Activated CD8-positive, alpha-beta T cell treated with anti-CD3 and anti-CD28 coated beads, Interleukin-2, amount 10 ng/mL, durations not matched to agents 7 days and 5 days (primary cell): ENCODE measurements around the gene SULT1C2. TPM values are rescaled to one million over a fixed set of nuclear protein-coding genes. Genes with fewer than 3 reads are reported as not detected.
"Not testable (repeated sequence)": the region's sequence is repeated elsewhere in the genome, so short reads cannot be mapped to it uniquely, and the experiment has no call there.

Experiments used
- ATAC-seq: fragments of 150-1000 bp; cut with Tn5 transposase; one replicate; pipeline ENCODE4 v1.10.0; 2021; ENCODE audit warnings: moderate library complexity
- CTCF ChIA-PET: fragments of 350-600 bp; sonication (Branson Sonifier 250); formaldehyde crosslinking; loops from one replicate; lab custom pipeline; 2021; ENCODE audit warnings: antibody characterized with exemption; lab: Charles Lee
- POLR2A ChIA-PET: fragments of 350-600 bp; sonication (Branson Sonifier 250); formaldehyde crosslinking; loops from one replicate; lab custom pipeline; 2021; ENCODE audit warnings: antibody characterized with exemption; lab: Charles Lee
- DNase-seq: peaks from one replicate; pipeline ENCODE4 v3.0.0-alpha.2; 2020
- H3K27ac Mint-ChIP-seq: one replicate; pipeline ENCODE4 v1.8.0; 2021; ENCODE audit warnings: mild to moderate bottlenecking, mixed read lengths
- H3K27me3 Mint-ChIP-seq: one replicate; pipeline ENCODE4 v1.8.0; 2021; ENCODE audit warnings: low read depth, mixed read lengths
- H3K36me3 Mint-ChIP-seq: one replicate; pipeline ENCODE4 v1.8.0; 2021; ENCODE audit warnings: low read depth, mixed read lengths
- H3K4me1 Mint-ChIP-seq: one replicate; pipeline ENCODE4 v1.8.0; 2021; ENCODE audit warnings: low read depth, mixed read lengths
- H3K4me3 Mint-ChIP-seq: one replicate; pipeline ENCODE4 v1.8.0; 2021; ENCODE audit warnings: mild to moderate bottlenecking, mixed read lengths
- H3K9me3 Mint-ChIP-seq: one replicate; pipeline ENCODE4 v1.8.0; 2022; ENCODE audit warnings: mixed read lengths; ENCODE audit not compliant: insufficient read depth
- total RNA-seq, 2 experiments: library from RNA; stranded (reverse); gene quantifications; one replicate each; pipeline ENCODE4 v1.2.3, GENCODE V29; 2021

Gene SULT1C2
- total RNA-seq, 2 experiments from 2014 or later: not detected

GRCh38 chr2:108325756-108326155 is 37.1 kb downstream of the SULT1C2 start:
- ChIA-PET CTCF (no interaction called here), POLR2A (no interaction called here)
- Mint-ChIP-seq H3K9me3 (no peaks in the 10 kb centered on the region), H3K27ac (no peak overlapping the region), H3K27me3 (peaks cover 4% of the 10 kb centered on the region), H3K36me3 (no peaks in the 10 kb centered on the region), H3K4me1 (no peaks in the 10 kb centered on the region), H3K4me3 (no peak overlapping the region)
- DNase-seq (no peak), ATAC-seq (no peak)

GRCh38 chr2:108329771-108330170 is 41.1 kb downstream of the SULT1C2 start:
- no peak overlapping the region for H3K27ac Mint-ChIP-seq

GRCh38 chr2:108330979-108331378 is 42.3 kb downstream of the SULT1C2 start:
- ChIA-PET CTCF (no interaction called here), POLR2A (no interaction called here)
- H3K27me3 Mint-ChIP-seq: peaks cover 12% of the 10 kb centered on the region
- H3K4me1 Mint-ChIP-seq: no peaks in the 10 kb centered on the region
- H3K27ac Mint-ChIP-seq: no peak overlapping the region
- H3K4me3 Mint-ChIP-seq: no peak overlapping the region
- no peak for DNase-seq
- H3K9me3 Mint-ChIP-seq: no peaks in the 10 kb centered on the region
- no peaks in the 10 kb centered on the region for H3K36me3 Mint-ChIP-seq
- no peak for ATAC-seq

More at GRCh38 chr2:108329771-108330170, 41.1 kb downstream of the SULT1C2 start:
- H3K27me3 Mint-ChIP-seq: peaks cover 12% of the 10 kb centered on the region
- CTCF ChIA-PET: no interaction called here
- DNase-seq: no peak
- ATAC-seq: no peak
- no peaks in the 10 kb centered on the region for H3K4me1 Mint-ChIP-seq
- H3K4me3 Mint-ChIP-seq: no peak overlapping the region
- H3K36me3 Mint-ChIP-seq: no peaks in the 10 kb centered on the region
- no peaks in the 10 kb centered on the region for H3K9me3 Mint-ChIP-seq
- POLR2A ChIA-PET: no interaction called here

GRCh38 chr2:108345951-108346350 is 57.3 kb downstream of the SULT1C2 start:
- H3K27me3 Mint-ChIP-seq: peaks cover 15% of the 10 kb centered on the region
- H3K4me1 Mint-ChIP-seq: no peaks in the 10 kb centered on the region
- no peak overlapping the region for H3K4me3 Mint-ChIP-seq
- no peak overlapping the region for H3K27ac Mint-ChIP-seq
- ATAC-seq (no peak), DNase-seq (no peak)
- H3K9me3 Mint-ChIP-seq: no peaks in the 10 kb centered on the region
- no peaks in the 10 kb centered on the region for H3K36me3 Mint-ChIP-seq
- ChIA-PET CTCF (no interaction called here), POLR2A (no interaction called here)

- Mint-ChIP-seq H3K27ac (no peak overlapping the region), H3K4me3 (no peak overlapping the region), H3K36me3 (no peaks in the 10 kb centered on the region), H3K27me3 (peaks cover 10% of the 10 kb centered on the region), H3K9me3 (no peaks in the 10 kb centered on the region), H3K4me1 (no peaks in the 10 kb centered on the region)
- ChIA-PET POLR2A (no interaction called here), CTCF (no interaction called here)
- DNase-seq: no peak
- no peak for ATAC-seq
Measured at GRCh38 chr2:108346827-108347226, 58.1 kb downstream of the SULT1C2 start.

GRCh38 chr2:108347786-108348185 is 59.1 kb downstream of the SULT1C2 start:
- no peak for ATAC-seq
- Mint-ChIP-seq H3K27me3 (peaks cover 5% of the 10 kb centered on the region), H3K4me1 (no peaks in the 10 kb centered on the region), H3K36me3 (no peaks in the 10 kb centered on the region), H3K4me3 (no peak overlapping the region), H3K9me3 (no peaks in the 10 kb centered on the region), H3K27ac (no peak overlapping the region)
- ChIA-PET CTCF (no interaction called here), POLR2A (no interaction called here)
- DNase-seq: no peak

- no peak overlapping the region for H3K4me3 Mint-ChIP-seq
- ChIA-PET CTCF (no interaction called here), POLR2A (no interaction called here)
- H3K27me3 Mint-ChIP-seq: no peaks in the 10 kb centered on the region
- DNase-seq (no peak), ATAC-seq (no peak)
- no peaks in the 10 kb centered on the region for H3K36me3 Mint-ChIP-seq
- H3K4me1 Mint-ChIP-seq: no peaks in the 10 kb centered on the region
- no peak overlapping the region for H3K27ac Mint-ChIP-seq
- no peaks in the 10 kb centered on the region for H3K9me3 Mint-ChIP-seq
Measured at GRCh38 chr2:108348816-108349570, 60.3 kb downstream of the SULT1C2 start.

GRCh38 chr2:108349571-108349928 is 60.9 kb downstream of the SULT1C2 start:
- Mint-ChIP-seq H3K4me1 (no peaks in the 10 kb centered on the region), H3K4me3 (no peak overlapping the region), H3K36me3 (no peaks in the 10 kb centered on the region), H3K9me3 (no peaks in the 10 kb centered on the region), H3K27me3 (no peaks in the 10 kb centered on the region), H3K27ac (no peak overlapping the region)
- DNase-seq: no peak
- ChIA-PET POLR2A (no interaction called here), CTCF (no interaction called here)
- no peak for ATAC-seq

- CTCF ChIA-PET: no interaction called here
- peaks cover 4% of the 10 kb centered on the region for H3K27me3 Mint-ChIP-seq
- no peak overlapping the region for H3K27ac Mint-ChIP-seq
- POLR2A ChIA-PET: no interaction called here
- H3K4me3 Mint-ChIP-seq: no peak overlapping the region
- ATAC-seq: no peak
- no peaks in the 10 kb centered on the region for H3K9me3 Mint-ChIP-seq
- H3K4me1 Mint-ChIP-seq: no peaks in the 10 kb centered on the region
- DNase-seq: no peak
- H3K36me3 Mint-ChIP-seq: no peaks in the 10 kb centered on the region
Measured at GRCh38 chr2:108351889-108352288, 63.2 kb downstream of the SULT1C2 start.

- Mint-ChIP-seq H3K4me3 (no peak overlapping the region), H3K27me3 (peaks cover 4% of the 10 kb centered on the region), H3K4me1 (peaks cover under 1% of the 10 kb centered on the region), H3K9me3 (no peaks in the 10 kb centered on the region), H3K36me3 (no peaks in the 10 kb centered on the region), H3K27ac (no peak overlapping the region)
- DNase-seq (no peak), ATAC-seq (no peak)
- ChIA-PET CTCF (interaction anchor here (1.5 kb wide), 1 partner anchor 230 kb away, joined by 5 read pairs; no protein-coding TSS in a partner anchor), POLR2A (no interaction called here)
Measured at GRCh38 chr2:108354136-108354535, 65.4 kb downstream of the SULT1C2 start.

GRCh38 chr2:108355906-108356734 is 67.4 kb downstream of the SULT1C2 start:
- peaks cover 18% of the 10 kb centered on the region for H3K27me3 Mint-ChIP-seq
- ATAC-seq: no peak
- H3K36me3 Mint-ChIP-seq: no peaks in the 10 kb centered on the region
- no peak for DNase-seq
- no peaks in the 10 kb centered on the region for H3K9me3 Mint-ChIP-seq
- POLR2A ChIA-PET: no interaction called here
- no peak overlapping the region for H3K4me3 Mint-ChIP-seq
- no peak overlapping the region for H3K27ac Mint-ChIP-seq
- CTCF ChIA-PET: no interaction called here
- peaks cover 4% of the 10 kb centered on the region for H3K4me1 Mint-ChIP-seq

- H3K27ac Mint-ChIP-seq, H3K36me3 Mint-ChIP-seq, H3K4me3 Mint-ChIP-seq, POLR2A ChIA-PET, DNase-seq, CTCF ChIA-PET, H3K4me1 Mint-ChIP-seq, ATAC-seq, H3K9me3 Mint-ChIP-seq: not testable (repeated sequence)
- peaks cover 22% of the 10 kb centered on the region for H3K27me3 Mint-ChIP-seq
Measured at GRCh38 chr2:108359336-108359735, 70.6 kb downstream of the SULT1C2 start.
